HG03159 (cell line): ENCODE measurements around the gene PLPP4.

ENCODE experiments used
- ATAC-seq: cut with Tn5 transposase; IDR thresholded peaks from one replicate; pipeline ENCODE4 v1.9.1; 2021; ENCODE audit warnings: mild to moderate bottlenecking, moderate library complexity; ENCODE audit not compliant: unreplicated experiment

Gene PLPP4

GRCh38 chr10:120572307-120572706 lies 115.3 kb downstream of the PLPP4 start:
- ATAC-seq = no peak

GRCh38 chr10:120573355-120573754 lies 116.3 kb downstream of the PLPP4 start:
- no peak for ATAC-seq

- no peak for ATAC-seq
These were observed 118.0 kb downstream of the PLPP4 start for GRCh38 chr10:120574981-120575380.

GRCh38 chr10:120575411-120575810 lies 118.4 kb downstream of the PLPP4 start:
- no peak for ATAC-seq

- no peak for ATAC-seq
These were observed 121.1 kb downstream of the PLPP4 start for GRCh38 chr10:120578134-120578533.

GRCh38 chr10:120578890-120579289 lies 121.9 kb downstream of the PLPP4 start:
- no peak for ATAC-seq

- ATAC-seq = no peak
These were observed 124.2 kb downstream of the PLPP4 start for GRCh38 chr10:120580918-120581895.

GRCh38 chr10:120582753-120583152 lies 125.7 kb downstream of the PLPP4 start:
- no peak for ATAC-seq

GRCh38 chr10:120583424-120584108 lies 126.5 kb downstream of the PLPP4 start:
- no peak for ATAC-seq

- ATAC-seq = no peak
These were observed 127.8 kb downstream of the PLPP4 start for GRCh38 chr10:120584786-120585185.

GRCh38 chr10:120586471-120586872 lies 129.4 kb downstream of the PLPP4 start:
- no peak for ATAC-seq

- no peak for ATAC-seq
These were observed 130.0 kb downstream of the PLPP4 start for GRCh38 chr10:120587061-120587460.

GRCh38 chr10:120588311-120588710 lies 131.3 kb downstream of the PLPP4 start:
- no peak for ATAC-seq

- no peak for ATAC-seq
These were observed 136.7 kb downstream of the PLPP4 start for GRCh38 chr10:120593693-120594092.

- ATAC-seq = no peak
These were observed 140.9 kb downstream of the PLPP4 start for GRCh38 chr10:120597902-120598301.

GRCh38 chr10:120598386-120598785 lies 141.4 kb downstream of the PLPP4 start:
- no peak for ATAC-seq

- no peak for ATAC-seq
These were observed 142.2 kb downstream of the PLPP4 start for GRCh38 chr10:120599200-120599724.

GRCh38 chr10:120600871-120601649 lies 144.0 kb downstream of the PLPP4 start:
- ATAC-seq = no peak

- ATAC-seq = no peak
These were observed 145.0 kb downstream of the PLPP4 start for GRCh38 chr10:120601999-120602398.

GRCh38 chr10:120605410-120605809 lies 148.4 kb downstream of the PLPP4 start:
- no peak for ATAC-seq
